VCaP (cell line): ENCODE results near the gene ADGRL3.

Experiments used
- H3K27ac ChIP-seq: fragments of 450-650 bp; 2 replicates; pipeline ENCODE4 v1.5.1; 2017
- CTCF ChIP-seq: fragments of 450-650 bp; conservative IDR thresholded peaks from 2 replicates; pipeline ENCODE4 v1.5.1; 2017; ENCODE audit warnings: mild to moderate bottlenecking, moderate library complexity

The ADGRL3 gene

DNA sequence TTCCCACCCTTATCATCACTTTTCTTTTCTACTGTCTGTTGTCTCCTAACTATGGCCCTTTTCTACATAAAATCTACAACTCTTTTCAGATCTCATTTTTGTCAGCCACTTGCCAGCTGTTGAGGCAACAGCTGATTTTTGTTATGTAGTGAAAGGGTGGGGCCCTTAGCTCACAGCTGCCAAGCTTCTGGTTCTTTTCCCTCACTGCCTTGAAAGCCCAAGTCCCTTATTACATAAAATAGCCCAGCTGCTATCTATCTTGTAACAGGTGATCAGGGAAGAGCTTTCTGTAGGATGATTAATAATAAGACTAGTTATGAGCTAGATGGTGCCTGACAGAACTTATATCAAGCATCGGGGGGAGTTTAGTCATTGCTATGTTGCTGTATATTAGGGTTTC lies 45.9 kb downstream of the ADGRL3 start:
- no peak overlapping the region for H3K27ac ChIP-seq
- no peak for TF ChIP-seq CTCF

- TF ChIP-seq CTCF: no peak
Measured at GRCh38 chr4:61248705-61249104, 48.6 kb downstream of the ADGRL3 start.

GRCh38 chr4:61251129-61251528 lies 51.0 kb downstream of the ADGRL3 start:
- TF ChIP-seq CTCF: no peak
- H3K27ac ChIP-seq: no peak overlapping the region

More at GRCh38 chr4:61248705-61249104, 48.6 kb downstream of the ADGRL3 start:
- no peak overlapping the region for H3K27ac ChIP-seq

- TF ChIP-seq CTCF: no peak
- no peak overlapping the region for H3K27ac ChIP-seq
Measured at GRCh38 chr4:61254406-61254805, 54.3 kb downstream of the ADGRL3 start.

DNA sequence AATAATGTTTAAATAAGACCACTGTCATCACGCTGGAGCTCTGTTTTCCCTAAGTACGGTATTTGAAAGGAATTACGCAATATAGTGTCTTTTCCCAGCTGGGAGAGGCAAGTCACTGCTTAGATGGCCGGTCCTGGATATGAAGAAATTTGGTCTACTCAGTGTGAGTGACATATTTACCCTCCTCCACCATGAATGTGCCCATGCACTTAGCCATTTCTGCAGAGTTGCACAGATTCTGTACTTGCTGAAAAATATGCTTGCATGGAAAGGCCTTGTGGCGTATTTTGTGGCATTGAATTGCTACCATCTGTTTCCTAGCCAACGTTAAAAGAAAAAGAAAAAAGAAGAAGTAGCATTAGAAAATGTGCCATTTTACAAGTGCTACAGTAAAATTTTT lies 73.1 kb downstream of the ADGRL3 start:
- no peak for TF ChIP-seq CTCF
- H3K27ac ChIP-seq: no peak overlapping the region

GRCh38 chr4:61274286-61274685 lies 74.2 kb downstream of the ADGRL3 start:
- TF ChIP-seq CTCF: no peak
- no peak overlapping the region for H3K27ac ChIP-seq

- H3K27ac ChIP-seq: no peak overlapping the region
- TF ChIP-seq CTCF: no peak
Measured at GRCh38 chr4:61275241-61275640, 75.1 kb downstream of the ADGRL3 start.

DNA sequence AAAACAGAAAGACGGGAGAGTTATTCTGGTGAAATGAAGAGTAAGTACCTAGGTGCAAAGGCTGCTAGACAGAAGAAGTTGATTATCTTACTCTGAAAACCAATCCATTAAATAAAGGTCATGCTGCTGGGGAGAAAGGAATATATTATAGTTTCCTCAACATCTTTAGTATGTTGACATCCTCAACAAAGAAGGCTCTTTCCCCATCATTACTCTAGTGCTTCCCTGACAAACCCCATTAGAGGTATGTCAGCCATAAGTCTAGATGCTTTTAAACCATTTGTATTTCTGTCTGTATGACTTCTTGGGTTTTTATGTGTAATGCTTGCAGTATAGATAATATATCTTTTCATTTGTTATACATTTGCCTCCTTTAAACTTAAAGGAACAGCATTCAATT lies 75.9 kb downstream of the ADGRL3 start:
- no peak for TF ChIP-seq CTCF
- H3K27ac ChIP-seq: no peak overlapping the region
